Measurements from ENCODE around the gene RXYLT1.

The RXYLT1 gene

GRCh38 chr12:63843254-63843720, 63.6 kb downstream of the RXYLT1 start:
- no peak for DNase-seq (ENCODE audit: low read depth in 1 of 2, low spot score in 1 of 2)

- DNase-seq (ENCODE audit: low read depth in 1 of 2, low spot score in 1 of 2): peak; percentile 49 to 57
These were observed 64.1 kb downstream of the RXYLT1 start for GRCh38 chr12:63843721-63844390.

GRCh38 chr12:63844391-63845341, 65.0 kb downstream of the RXYLT1 start, which contains the start of gene SRGAP1:
TSS of gene SRGAP1 (plus strand) at chr12:63844700. CDS start at chr12:63844817, 117 bp downstream.
- DNase-seq (ENCODE audit: low read depth in 1 of 2, low spot score in 1 of 2): no peak

GRCh38 chr12:63845726-63846125, 66.0 kb downstream of the RXYLT1 start:
- no peak for DNase-seq (ENCODE audit: low read depth in 1 of 2, low spot score in 1 of 2)

- no peak for DNase-seq (ENCODE audit: low read depth in 1 of 2, low spot score in 1 of 2)
These were observed 66.7 kb downstream of the RXYLT1 start for GRCh38 chr12:63846238-63846967.

- DNase-seq (ENCODE audit: low read depth in 1 of 2, low spot score in 1 of 2): no peak
These were observed 68.7 kb downstream of the RXYLT1 start for GRCh38 chr12:63848450-63848849.

GRCh38 chr12:63849106-63849620, 69.5 kb downstream of the RXYLT1 start:
- no peak for DNase-seq (ENCODE audit: low read depth in 1 of 2, low spot score in 1 of 2)

- DNase-seq (ENCODE audit: low read depth in 1 of 2, low spot score in 1 of 2): no peak
These were observed 69.9 kb downstream of the RXYLT1 start for GRCh38 chr12:63849641-63850040.

GRCh38 chr12:63853978-63854377, 74.3 kb downstream of the RXYLT1 start:
- DNase-seq (ENCODE audit: low read depth in 1 of 2, low spot score in 1 of 2): no peak

- DNase-seq (ENCODE audit: low read depth in 1 of 2, low spot score in 1 of 2): no peak
These were observed 75.6 kb downstream of the RXYLT1 start for GRCh38 chr12:63855299-63855698.

- DNase-seq (ENCODE audit: low read depth in 1 of 2, low spot score in 1 of 2): no peak
These were observed 78.3 kb downstream of the RXYLT1 start for GRCh38 chr12:63857771-63858670.

Data from activated CD4-positive, alpha-beta T cell treated with anti-CD3 and anti-CD28 coated beads, Interleukin-2, amount 50 U/mL, for 24 hours (primary cell).